BLaER1 treated with 17β-estradiol and CSF1 and Interleukin-3, amounts not matched to agents 10 nM and 100 nM (cell line): ENCODE results near the gene GORASP1.

Experiments
- H3K27ac ChIP-seq, 11 experiments: shearing (Covaris generic); formaldehyde crosslinking; 2 replicates each; pipeline ENCODE4 v1.8.1; 2022
- H3K27me3 ChIP-seq, 11 experiments: shearing (Covaris generic); formaldehyde crosslinking; 2 replicates each; pipeline ENCODE4 v1.8.1; 2022
- H3K36me3 ChIP-seq, 11 experiments: shearing (Covaris generic); formaldehyde crosslinking; 2 replicates each; pipeline ENCODE4 v1.8.1; 2022
- H3K4me1 ChIP-seq, 10 experiments: shearing (Covaris generic); formaldehyde crosslinking; 2 replicates each; pipeline ENCODE4 v1.8.1; 2022
- H3K4me2 ChIP-seq, 11 experiments: shearing (Covaris generic); formaldehyde crosslinking; 2 replicates each; pipeline ENCODE4 v1.8.1; 2022
- H3K4me3 ChIP-seq, 10 experiments: shearing (Covaris generic); formaldehyde crosslinking; 2 replicates each; pipeline ENCODE4 v1.8.1; 2022
- H3K9ac ChIP-seq, 11 experiments: shearing (Covaris generic); formaldehyde crosslinking; 2 replicates each; pipeline ENCODE4 v1.8.1; 2022
- H3K9me3 ChIP-seq, 11 experiments: shearing (Covaris generic); formaldehyde crosslinking; replicated peaks in 1 of 11; 2 replicates each; pipeline ENCODE4 v1.8.1; 2022
- H4K20me1 ChIP-seq, 11 experiments: shearing (Covaris generic); formaldehyde crosslinking; 2 replicates each; pipeline ENCODE4 v1.8.1; 2022
- Cebpa-rat ChIP-seq, 11 experiments: shearing (Covaris generic); IDR thresholded peaks; 2 replicates each; pipeline ENCODE4 v1.8.1; 2022

GORASP1 gene

DNA sequence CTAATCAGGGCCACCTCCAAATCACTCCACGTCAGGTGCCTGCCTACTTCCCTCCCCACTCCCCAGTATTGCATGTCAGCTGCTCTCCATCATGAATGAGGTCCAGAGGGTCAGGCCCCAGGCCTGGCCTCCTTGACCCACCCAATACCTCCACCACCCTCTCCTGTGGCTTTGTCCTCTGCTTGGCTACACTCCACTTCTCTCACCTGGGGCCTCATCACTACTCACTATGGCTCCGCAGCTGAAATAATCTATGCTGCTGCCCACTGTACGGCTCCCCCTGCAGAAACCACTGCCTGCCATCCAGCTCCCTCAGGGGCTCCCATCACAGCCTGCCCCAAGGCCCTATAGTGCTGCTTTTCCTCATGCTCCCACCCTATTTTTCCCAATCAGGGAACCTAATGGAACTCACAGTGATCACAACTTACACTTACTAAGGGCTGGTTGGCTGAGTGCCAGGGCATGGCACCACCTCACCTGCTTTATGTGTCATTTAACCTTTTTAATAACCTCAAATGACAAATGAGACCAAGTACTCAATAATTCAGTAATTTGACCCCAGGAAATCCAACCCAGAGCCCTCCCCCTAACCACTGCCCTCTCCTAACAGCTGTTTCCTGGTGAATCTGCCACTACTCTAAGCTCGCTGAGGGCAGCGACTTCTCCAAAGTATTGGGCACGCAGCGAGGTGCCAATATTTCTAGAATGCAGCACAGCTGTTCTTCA lies 2.3 kb downstream of the GORASP1 start:
- Histone ChIP-seq H3K9me3 (no peaks in the 10 kb centered on the region), H4K20me1 (peaks cover 40 to 73% (median 65%) of the 10 kb centered on the region in 11 experiments; a peak in 21 of 22 replicates), H3K36me3 (peaks cover 8 to 35% (median 10%) of the 10 kb centered on the region in 11 experiments; a peak in 21 of 22 replicates), H3K27ac (peak overlapping the region in 1 of 11 experiments; percentile 35; a peak in 2 of 22 replicates), H3K4me1 (peaks cover 52 to 69% (median 60%) of the 10 kb centered on the region in 10 experiments), H3K4me3 (peak overlapping the region in 4 of 10 experiments; percentile 83 to 96 (median 92); a peak in 2 of 20 replicates), H3K4me2 (peak overlapping the region; percentile 92 to 100 (median 98)), H3K9ac (peak overlapping the region in 4 of 11 experiments; percentile 4 to 21 (median 10); a peak in 1 of 22 replicates), H3K27me3 (no peaks in the 10 kb centered on the region)
- TF ChIP-seq Cebpa-rat (IDR thresholded peaks at IDR 0.05) = no peak

DNA sequence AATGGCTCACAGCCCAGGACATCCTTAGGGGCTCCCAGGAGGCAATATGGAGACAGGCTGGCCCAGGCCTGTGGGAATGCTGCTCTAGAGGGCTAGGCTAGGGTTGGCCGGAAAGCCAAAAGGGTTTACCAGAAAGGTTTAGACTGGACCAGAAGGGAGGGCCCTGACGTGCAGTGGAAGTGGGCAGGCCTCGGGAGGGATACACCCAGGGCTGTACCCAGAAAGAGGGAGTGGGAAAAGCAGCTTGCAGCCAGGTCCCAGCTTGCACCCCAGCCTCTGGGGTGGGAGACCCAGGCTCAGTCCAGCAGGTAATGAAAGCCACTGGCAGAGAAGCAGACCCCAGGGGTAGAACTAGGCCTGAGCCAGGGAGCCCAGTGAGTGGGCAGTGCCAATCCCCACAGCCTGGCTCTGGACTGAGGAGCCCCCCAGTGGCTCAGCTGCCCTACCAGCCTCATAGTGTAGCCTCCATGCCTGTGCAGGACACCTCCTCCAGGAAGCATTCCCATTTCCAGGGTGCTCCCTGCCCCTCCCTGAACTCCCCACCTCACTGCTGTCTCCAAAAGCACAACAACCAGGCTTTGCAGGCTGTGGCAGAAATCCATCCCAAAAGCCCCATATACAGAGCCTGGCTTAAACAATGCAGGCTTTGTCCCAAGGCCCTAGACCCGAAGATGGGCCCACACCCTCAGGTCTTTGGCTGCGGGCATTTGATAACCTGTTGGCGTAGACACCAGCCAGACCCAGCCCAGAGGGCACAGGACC lies 3.5 kb downstream of the GORASP1 start:
- Histone ChIP-seq H3K4me1 (peaks cover 40 to 58% (median 50%) of the 10 kb centered on the region in 10 experiments), H4K20me1 (peaks cover 37 to 80% (median 77%) of the 10 kb centered on the region in 11 experiments; a peak in 21 of 22 replicates), H3K9me3 (no peaks in the 10 kb centered on the region), H3K9ac (0 out of 22 replicates have a peak overlapping the region, but pooled peaks of 1 of the 11 experiments have one; percentile 9), H3K36me3 (peaks cover 19 to 46% (median 21%) of the 10 kb centered on the region in 11 experiments), H3K4me3 (no peak overlapping the region), H3K27me3 (no peaks in the 10 kb centered on the region), H3K4me2 (peak overlapping the region in 8 of 11 experiments; percentile 2 to 100 (median 98); a peak in 7 of 22 replicates), H3K27ac (peak overlapping the region in 2 of 11 experiments; percentile 3 to 34; a peak in 3 of 22 replicates)
- no peak for TF ChIP-seq Cebpa-rat (IDR thresholded peaks at IDR 0.05)

DNA sequence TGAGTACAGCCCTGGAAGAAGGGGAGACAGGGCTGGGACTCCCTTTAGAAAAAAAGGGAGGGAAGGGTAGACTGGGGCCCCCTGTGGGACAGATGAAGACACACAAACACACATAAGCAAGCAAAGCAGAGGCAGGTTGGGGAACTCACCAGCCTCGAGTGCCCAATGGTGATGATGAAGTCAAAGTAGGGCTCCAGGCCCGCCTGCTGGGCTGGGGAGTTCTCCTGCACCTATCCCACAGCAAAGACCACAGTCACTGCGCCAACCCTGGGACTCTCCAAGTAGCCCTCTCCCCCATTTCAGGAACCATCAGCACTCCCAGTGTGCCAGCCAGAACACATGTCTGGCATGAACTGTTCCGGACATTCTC lies 4.1 kb downstream of the GORASP1 start:
- Histone ChIP-seq H3K9ac (peak overlapping the region in 1 of 11 experiments; percentile 33; a peak in 1 of 22 replicates), H3K4me1 (peaks cover 35 to 51% (median 43%) of the 10 kb centered on the region in 10 experiments), H3K4me2 (no peak overlapping the region; a peak in 1 of 22 replicates), H3K36me3 (peaks cover 26 to 53% (median 28%) of the 10 kb centered on the region in 11 experiments), H4K20me1 (peaks cover 34 to 85% (median 77%) of the 10 kb centered on the region in 11 experiments; a peak in 21 of 22 replicates), H3K27ac (peak overlapping the region in 1 of 11 experiments; percentile 34; a peak in 3 of 22 replicates), H3K27me3 (no peaks in the 10 kb centered on the region), H3K9me3 (no peaks in the 10 kb centered on the region), H3K4me3 (no peak overlapping the region)
- TF ChIP-seq Cebpa-rat (IDR thresholded peaks at IDR 0.05) = no peak

DNA sequence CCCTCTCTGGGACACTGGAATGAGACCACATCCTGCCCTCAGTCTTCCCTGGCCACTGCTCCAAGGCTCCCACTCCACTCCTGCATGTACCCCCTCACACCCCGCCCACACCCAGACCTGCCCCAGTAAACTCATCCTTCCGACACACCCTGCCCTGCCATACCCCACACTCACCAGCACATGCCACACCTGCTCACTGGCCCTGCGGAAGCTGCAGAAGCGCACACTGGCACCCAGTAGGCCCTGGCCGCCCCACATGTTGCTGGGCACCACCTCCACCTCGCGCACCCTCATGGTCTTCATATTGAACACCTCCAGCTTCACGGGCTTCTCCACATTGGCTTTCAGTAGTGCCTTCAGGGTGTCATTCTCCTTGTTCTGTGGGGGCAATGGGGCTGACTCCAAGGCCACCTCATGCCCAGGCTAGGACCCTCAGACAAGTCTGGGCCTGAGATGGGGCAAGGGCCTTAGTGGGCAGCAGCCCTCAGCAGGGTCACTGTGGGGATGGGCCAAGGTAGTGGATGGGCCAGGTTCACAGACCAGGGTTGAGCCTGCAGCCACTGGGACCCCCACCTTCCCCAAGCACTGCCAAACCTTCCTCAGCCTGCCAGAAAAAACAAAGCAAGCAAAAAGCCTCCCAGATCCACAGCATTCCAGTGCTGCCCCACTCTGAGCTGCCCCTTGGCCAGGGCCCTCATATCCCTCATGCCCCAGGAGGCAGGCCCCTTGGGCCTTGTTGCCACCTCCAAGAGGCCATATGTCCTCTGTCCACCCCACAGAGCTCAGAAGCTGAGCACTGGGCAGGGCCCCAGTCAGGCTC lies 4.7 kb downstream of the GORASP1 start:
- Histone ChIP-seq H3K27ac (peak overlapping the region in 1 of 11 experiments; percentile 34; a peak in 1 of 22 replicates), H3K27me3 (no peaks in the 10 kb centered on the region), H3K9me3 (no peaks in the 10 kb centered on the region), H4K20me1 (peaks cover 34 to 90% (median 80%) of the 10 kb centered on the region in 11 experiments; a peak in 21 of 22 replicates), H3K4me2 (no peak overlapping the region), H3K4me1 (peaks cover 29 to 45% (median 37%) of the 10 kb centered on the region in 10 experiments), H3K9ac (peak overlapping the region in 2 of 11 experiments; percentile 33 to 39; a peak in 1 of 22 replicates), H3K4me3 (no peak overlapping the region), H3K36me3 (peaks cover 32 to 59% (median 34%) of the 10 kb centered on the region in 11 experiments)
- TF ChIP-seq Cebpa-rat (IDR thresholded peaks at IDR 0.05) = no peak

DNA sequence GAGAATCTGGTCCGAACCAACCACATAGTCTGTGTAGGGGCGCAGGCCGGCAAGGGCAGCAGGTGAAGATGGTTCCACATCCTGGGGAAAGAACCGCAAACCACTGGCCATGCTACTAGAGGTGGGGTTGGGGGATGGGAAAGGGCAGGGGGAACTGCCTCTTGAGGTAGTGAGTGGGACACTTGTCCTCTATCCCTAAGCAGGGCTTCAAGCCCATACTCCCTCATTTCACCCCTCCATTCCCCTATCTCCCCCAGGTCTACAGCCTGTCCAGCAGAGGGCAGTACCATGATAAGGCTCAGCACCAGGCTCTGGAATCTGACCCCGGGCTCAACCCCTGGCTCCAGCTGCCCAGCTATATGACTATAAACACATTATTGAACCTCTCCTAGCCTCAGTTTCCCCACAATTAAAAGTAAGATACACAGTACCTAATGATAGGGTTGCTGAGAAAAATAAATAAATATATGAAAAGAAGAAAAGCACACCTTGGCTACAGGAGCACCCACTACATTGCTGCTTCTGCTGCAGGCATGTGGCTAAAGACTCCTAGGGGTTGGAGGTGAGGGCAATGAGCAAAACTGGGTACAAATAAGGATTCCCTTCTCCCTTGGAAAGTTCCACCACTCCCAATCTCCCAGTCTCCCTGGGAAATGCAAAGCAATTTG lies 6.3 kb downstream of the GORASP1 start:
- peaks cover 34 to 99% (median 87%) of the 10 kb centered on the region in 11 experiments; a peak in 21 of 22 replicates for H4K20me1 ChIP-seq
- no peaks in the 10 kb centered on the region for H3K9me3 ChIP-seq
- peaks cover 48 to 74% (median 49%) of the 10 kb centered on the region in 11 experiments for H3K36me3 ChIP-seq
- TF ChIP-seq Cebpa-rat (IDR thresholded peaks at IDR 0.05) = no peak
- no peaks in the 10 kb centered on the region for H3K27me3 ChIP-seq
- no peak overlapping the region for H3K9ac ChIP-seq
- H3K4me3 ChIP-seq = no peak overlapping the region
- no peak overlapping the region for H3K27ac ChIP-seq
- no peak overlapping the region for H3K4me2 ChIP-seq
- H3K4me1 ChIP-seq = peaks cover 23 to 39% (median 31%) of the 10 kb centered on the region in 10 experiments

DNA sequence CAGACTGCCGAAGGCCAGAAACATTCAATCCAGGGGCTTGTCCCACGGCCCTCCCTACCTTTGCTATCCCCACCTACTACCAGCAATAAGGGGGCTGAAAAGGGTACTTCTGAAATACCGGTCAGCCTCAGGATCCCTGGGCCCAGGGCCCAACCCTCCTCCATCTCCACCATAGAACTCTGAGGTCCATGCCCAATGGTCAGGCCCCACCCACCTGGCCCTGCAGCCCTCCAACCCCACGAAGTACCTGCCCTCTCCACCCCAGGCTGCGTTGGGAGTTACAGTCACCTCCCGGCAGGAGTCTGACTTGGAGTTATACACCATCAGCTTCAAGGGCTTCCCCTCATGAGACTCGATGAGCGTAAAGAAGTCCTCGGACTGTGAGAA lies 6.9 kb downstream of the GORASP1 start:
- peaks cover 16 to 32% (median 25%) of the 10 kb centered on the region in 10 experiments for H3K4me1 ChIP-seq
- H3K27ac ChIP-seq = no peak overlapping the region
- H3K4me3 ChIP-seq = no peak overlapping the region
- H3K36me3 ChIP-seq = peaks cover 54 to 81% (median 56%) of the 10 kb centered on the region in 11 experiments
- H3K9ac ChIP-seq = no peak overlapping the region
- H3K4me2 ChIP-seq = no peak overlapping the region
- no peaks in the 10 kb centered on the region for H3K27me3 ChIP-seq
- TF ChIP-seq Cebpa-rat (IDR thresholded peaks at IDR 0.05) = no peak
- H4K20me1 ChIP-seq = peaks cover 34 to 95% (median 80%) of the 10 kb centered on the region in 11 experiments; a peak in 21 of 22 replicates
- H3K9me3 ChIP-seq = no peaks in the 10 kb centered on the region

DNA sequence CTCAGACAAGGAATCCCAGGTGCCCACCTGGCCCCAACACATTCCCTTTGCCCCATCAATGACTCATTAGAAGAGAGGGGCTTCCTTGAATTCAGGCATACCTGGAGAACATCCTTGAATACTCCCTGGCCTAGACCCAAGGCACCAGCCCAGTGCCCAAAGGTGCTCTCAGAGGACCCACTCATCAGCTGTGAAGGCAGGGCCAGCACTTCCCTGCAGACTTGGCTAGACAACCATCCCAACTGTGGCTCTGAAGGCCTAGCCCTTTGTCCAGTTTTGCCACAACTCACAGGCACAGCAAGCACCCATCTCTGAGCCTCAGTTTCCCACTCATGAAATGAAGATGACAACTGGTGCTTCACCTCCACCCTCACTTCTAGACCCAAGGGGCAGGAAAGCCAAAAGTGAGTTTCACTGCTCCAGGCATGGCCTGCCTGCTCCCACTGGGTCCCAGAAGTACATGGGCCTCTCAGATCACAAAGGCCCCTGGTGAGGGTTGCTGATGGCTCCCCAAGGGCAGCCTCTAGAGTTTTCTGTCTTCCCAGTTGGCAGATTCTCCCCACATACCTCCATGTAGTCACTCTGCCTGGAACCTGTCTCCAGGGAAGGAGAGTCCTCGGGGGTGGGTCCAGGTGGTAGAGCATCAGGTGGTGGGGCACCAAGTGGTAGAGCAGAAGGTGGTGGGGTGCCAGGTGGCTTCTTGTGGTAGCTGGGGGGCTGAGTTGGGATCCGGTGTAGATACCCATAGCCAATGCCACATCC lies 7.5 kb downstream of the GORASP1 start:
- H3K4me2 ChIP-seq = no peak overlapping the region
- H3K4me1 ChIP-seq = peaks cover 10 to 27% (median 19%) of the 10 kb centered on the region in 10 experiments
- peaks cover 34 to 89% (median 75%) of the 10 kb centered on the region in 11 experiments; a peak in 21 of 22 replicates for H4K20me1 ChIP-seq
- H3K27me3 ChIP-seq = no peaks in the 10 kb centered on the region
- no peak overlapping the region for H3K4me3 ChIP-seq
- H3K27ac ChIP-seq = no peak overlapping the region
- peaks cover 60 to 87% (median 62%) of the 10 kb centered on the region in 11 experiments for H3K36me3 ChIP-seq
- no peaks in the 10 kb centered on the region for H3K9me3 ChIP-seq
- no peak for TF ChIP-seq Cebpa-rat (IDR thresholded peaks at IDR 0.05)
- H3K9ac ChIP-seq = no peak overlapping the region
